Adrenal gland (tissue), 5 donors: ENCODE results near the gene SBK1.

Experiments
- POLR2A ChIP-seq, 2 donors: fragments of 450-650 bp; IDR thresholded peaks; one replicate each; pipeline ENCODE4 v1.6.1; 2017; ENCODE audit warnings: antibody characterized with exemption in 2 of 2, mild to moderate bottlenecking in 2 of 2, moderate library complexity in 1 of 2
- TF ChIP-seq, protein P1 (sequence below), 6 experiments: fragments of 450-650 bp in 4 of 6; fragments of 200-600 bp in 2 of 6; sonication (generic) in 1 of 6; IDR thresholded peaks; 1 replicate in 5 of 6; 2 replicates in 1 of 6; pipeline versions ENCODE4 v1.5.1 to v1.8.0; 2016 to 2021; ENCODE audit warnings: antibody characterized with exemption in 6 of 6, mild to moderate bottlenecking in 2 of 6, moderate library complexity in 1 of 6
- donor health status: DM: no; HTN: no; CAD: no.

DNA sequence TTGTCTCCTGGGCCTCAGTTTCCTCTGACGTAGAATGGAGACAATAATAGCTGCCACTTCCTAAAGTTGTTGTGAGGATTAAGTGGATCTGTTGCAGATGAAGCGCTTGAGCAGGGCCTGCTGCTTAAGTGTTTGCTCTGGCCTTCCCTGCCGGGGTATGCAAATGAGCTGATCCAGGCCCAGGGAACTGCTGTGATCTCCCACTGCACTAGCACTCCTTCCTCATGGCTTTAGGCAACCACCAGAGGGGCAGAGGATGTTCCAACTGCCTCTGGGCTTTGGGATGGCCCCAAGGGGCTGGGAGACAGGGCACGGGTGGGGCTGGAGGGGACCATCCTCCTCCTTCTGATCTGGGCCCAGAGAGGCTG is 6.2 kb downstream of the SBK1 start:
- TF ChIP-seq, protein P1, sequence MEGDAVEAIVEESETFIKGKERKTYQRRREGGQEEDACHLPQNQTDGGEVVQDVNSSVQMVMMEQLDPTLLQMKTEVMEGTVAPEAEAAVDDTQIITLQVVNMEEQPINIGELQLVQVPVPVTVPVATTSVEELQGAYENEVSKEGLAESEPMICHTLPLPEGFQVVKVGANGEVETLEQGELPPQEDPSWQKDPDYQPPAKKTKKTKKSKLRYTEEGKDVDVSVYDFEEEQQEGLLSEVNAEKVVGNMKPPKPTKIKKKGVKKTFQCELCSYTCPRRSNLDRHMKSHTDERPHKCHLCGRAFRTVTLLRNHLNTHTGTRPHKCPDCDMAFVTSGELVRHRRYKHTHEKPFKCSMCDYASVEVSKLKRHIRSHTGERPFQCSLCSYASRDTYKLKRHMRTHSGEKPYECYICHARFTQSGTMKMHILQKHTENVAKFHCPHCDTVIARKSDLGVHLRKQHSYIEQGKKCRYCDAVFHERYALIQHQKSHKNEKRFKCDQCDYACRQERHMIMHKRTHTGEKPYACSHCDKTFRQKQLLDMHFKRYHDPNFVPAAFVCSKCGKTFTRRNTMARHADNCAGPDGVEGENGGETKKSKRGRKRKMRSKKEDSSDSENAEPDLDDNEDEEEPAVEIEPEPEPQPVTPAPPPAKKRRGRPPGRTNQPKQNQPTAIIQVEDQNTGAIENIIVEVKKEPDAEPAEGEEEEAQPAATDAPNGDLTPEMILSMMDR (IDR thresholded peaks at IDR 0.05) = no peak
- TF ChIP-seq POLR2A (IDR thresholded peaks at IDR 0.05) = no peak
